ENCODE results near the gene QRICH2.
"Not testable (repeated sequence)": the region's sequence is repeated elsewhere in the genome, so short reads cannot be mapped to it uniquely, and the experiment has no call there.

Gene QRICH2

DNA sequence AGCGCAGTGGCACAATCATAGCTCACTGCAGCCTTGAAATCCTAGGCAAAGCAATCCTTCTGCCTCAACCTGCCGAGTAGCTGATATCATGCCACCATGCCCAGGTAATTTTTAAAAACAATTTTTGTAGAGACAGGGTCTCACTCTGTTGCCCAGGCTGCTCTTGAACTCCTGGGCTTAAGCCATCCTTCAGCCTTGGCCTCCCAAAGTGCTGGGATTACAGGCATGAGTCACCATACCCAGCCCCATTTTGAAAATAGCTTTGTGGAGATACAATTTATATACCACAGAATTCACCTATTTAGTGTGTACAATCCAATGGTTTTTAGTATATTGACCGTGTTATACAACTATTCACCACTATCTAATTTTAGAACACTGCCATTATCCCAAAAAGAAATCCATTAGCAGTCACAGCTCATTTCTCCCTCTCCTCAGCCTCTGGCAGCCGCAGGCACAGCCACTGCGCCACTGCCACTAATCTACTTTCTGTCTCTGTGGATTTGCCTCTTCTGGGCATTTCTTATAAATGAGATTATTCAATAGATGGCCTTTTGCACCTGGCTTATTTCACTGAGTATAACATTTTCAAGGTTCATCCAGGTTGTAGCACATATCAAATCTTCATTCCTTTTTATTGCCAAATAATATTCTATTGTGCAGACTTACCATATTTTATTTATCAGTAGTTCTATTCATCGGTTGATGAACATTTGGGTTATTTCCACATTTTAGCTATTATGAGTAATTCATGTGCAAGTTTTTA, 74.3 kb downstream of the QRICH2 start:
- DNase-seq (ENCODE audit: low read depth in 3 of 3, low spot score in 1 of 3): no peak

DNA sequence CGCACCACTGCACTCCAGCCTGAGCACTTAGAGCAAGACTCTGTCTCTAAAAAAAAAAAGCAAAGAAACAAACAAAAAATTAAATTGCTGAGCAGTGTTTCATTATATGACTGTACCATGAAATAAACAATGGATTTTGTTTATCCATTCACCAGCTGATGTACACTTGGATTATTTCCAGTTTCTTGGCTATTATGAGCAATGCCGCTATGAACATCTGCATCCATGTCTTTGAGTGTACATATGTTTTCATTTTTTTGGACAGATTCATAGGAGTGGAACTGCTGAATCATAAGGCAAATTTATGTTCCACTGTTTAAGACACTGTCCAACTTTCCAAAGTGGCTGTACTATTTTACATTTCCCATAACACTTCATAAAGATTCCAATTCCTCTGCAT, 75.7 kb downstream of the QRICH2 start:
- no peak for DNase-seq (ENCODE audit: low read depth in 3 of 3, low spot score in 1 of 3)

DNA sequence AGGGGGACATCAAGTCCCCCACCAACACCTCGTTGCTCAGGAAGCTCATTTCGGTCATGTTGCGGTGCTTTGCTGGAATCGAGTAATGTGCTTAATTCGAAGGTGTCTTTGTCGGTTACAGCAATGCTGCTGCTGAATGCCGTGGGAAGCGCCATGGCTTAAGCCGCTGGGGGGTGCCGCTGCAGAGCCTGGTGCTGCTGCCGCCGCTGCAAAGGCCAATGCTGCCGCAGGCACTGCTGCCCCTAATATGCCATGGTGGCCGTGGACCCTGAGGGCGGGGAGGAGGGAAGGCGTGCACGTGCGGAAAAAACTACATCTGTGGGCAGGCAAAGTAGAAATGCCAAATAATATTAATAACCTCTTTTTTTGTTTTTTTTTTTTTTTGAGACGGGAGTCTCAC, 81.3 kb downstream of the QRICH2 start:
- not testable (repeated sequence) for DNase-seq (ENCODE audit: low read depth in 3 of 3, low spot score in 1 of 3)

DNA sequence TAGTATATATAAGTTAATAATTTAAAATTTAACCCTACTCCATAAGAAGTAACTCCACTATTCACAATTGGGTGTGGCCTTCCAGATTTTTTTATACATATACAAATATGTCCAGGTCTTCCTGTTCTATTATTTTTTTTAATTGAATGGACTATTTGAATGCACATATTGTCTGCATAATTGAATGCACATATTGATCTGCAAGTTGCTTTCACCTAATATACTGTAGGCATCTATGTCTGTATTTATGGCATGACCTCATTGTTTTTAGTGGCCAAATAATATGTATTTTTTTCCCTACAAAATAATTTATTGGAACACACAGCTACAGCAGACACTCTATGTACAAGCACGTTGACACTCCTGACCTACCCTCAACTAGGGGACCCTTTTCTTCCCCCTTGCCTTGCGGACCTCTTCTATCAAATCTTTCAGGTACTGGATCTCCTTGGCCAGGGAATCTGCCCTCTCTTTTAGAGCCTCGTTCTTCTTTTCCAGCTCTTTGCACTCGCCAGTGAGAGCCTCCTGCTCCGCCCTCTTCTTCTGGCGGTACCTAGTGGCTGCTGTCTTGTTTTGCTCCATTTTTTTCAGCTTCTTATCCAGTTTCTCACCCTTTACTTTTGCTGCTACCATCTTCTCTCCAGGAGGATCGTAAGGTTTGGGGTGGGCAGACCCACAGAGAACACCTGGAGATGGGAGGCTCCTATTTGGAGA, 82.5 kb downstream of the QRICH2 start:
- not testable (repeated sequence) for DNase-seq (ENCODE audit: low read depth in 3 of 3, low spot score in 1 of 3)
